AG04450 (cell line): Measurements from ENCODE around the gene CPNE2. TPM values are rescaled to one million over a fixed set of nuclear protein-coding genes. Genes with fewer than 3 reads are reported as not detected.
A peak's percentile ranks its signal among the peaks of the same experiment; 100 is the strongest.

ENCODE experiments used
- CTCF ChIA-PET: fragments of 300-600, 350-600 bp; formaldehyde crosslinking; extraction: SDS; loops from one replicate; lab custom pipeline; 2022; ENCODE audit warnings: antibody characterized with exemption, inconsistent platforms; lab: Charles Lee
- POLR2A ChIA-PET: fragments of 350-600 bp; formaldehyde crosslinking; extraction: SDS; loops from one replicate; lab custom pipeline; 2021; ENCODE audit warnings: antibody characterized with exemption, inconsistent platforms; lab: Yijun Ruan, JAX
- DNase-seq: peaks from one replicate; pipeline ENCODE4 v3.0.0-alpha.2; 2011; ENCODE audit warnings: low read depth, low spot score
- H3K27ac ChIP-seq: one replicate; pipeline ENCODE4 v1.5.1; 2012; ENCODE audit warnings: low read depth, low read length, control low read depth
- H3K27me3 ChIP-seq: one replicate; pipeline ENCODE4 v1.6.0; 2012; ENCODE audit warnings: low read length; ENCODE audit not compliant: control insufficient read depth, insufficient read depth
- H3K4me3 ChIP-seq: 2 replicates; pipeline ENCODE4 v1.5.1; 2011; ENCODE audit warnings: mild to moderate bottlenecking, low read depth, low read length, control low read depth
- H3K9me3 ChIP-seq: 2 replicates; pipeline ENCODE4 v1.5.1; 2012; ENCODE audit warnings: low read length; ENCODE audit not compliant: control insufficient read depth, insufficient read depth
- CTCF ChIP-seq: IDR thresholded peaks from 2 replicates; pipeline ENCODE4 v1.5.1; 2011; ENCODE audit warnings: low read depth, low read length, control low read depth, inconsistent platforms
- polyA plus RNA-seq: library from polyadenylated mRNA; depleted of rRNA; stranded (reverse); fragments of >200 nt; gene quantifications from 2 replicates; pipeline ENCODE4 v1.2.3, GENCODE V29; 2011

Gene CPNE2
- polyA plus RNA-seq, 1 experiment, result 26.2 TPM

- no peak for TF ChIP-seq CTCF
- Histone ChIP-seq H3K27me3 (no peaks in the 10 kb centered on the region), H3K27ac (no peak overlapping the region), H3K9me3 (no peaks in the 10 kb centered on the region; the same call in 1 of the 2 replicates), H3K4me3 (no peak overlapping the region)
- DNase-seq, result no peak
- CTCF ChIA-PET, result interaction anchor here (1.2 to 1.5 kb wide), 2 partner anchors 52 to 61 kb away, joined by 6 to 10 read pairs; partner anchors contain the start of gene CPNE2
- POLR2A ChIA-PET, result no interaction called here
Measured at GRCh38 chr16:57145046-57146021, 53.0 kb downstream of the CPNE2 start.

- Histone ChIP-seq H3K9me3 (no peaks in the 10 kb centered on the region; the same call in 1 of the 2 replicates), H3K4me3 (no peak overlapping the region), H3K27ac (no peak overlapping the region), H3K27me3 (no peaks in the 10 kb centered on the region)
- POLR2A ChIA-PET, result no interaction called here
- no peak for DNase-seq
- CTCF ChIA-PET, result no interaction called here
- TF ChIP-seq CTCF, result no peak
Measured at GRCh38 chr16:57146040-57146647, 53.8 kb downstream of the CPNE2 start.

- Histone ChIP-seq H3K27me3 (no peaks in the 10 kb centered on the region), H3K9me3 (no peaks in the 10 kb centered on the region), H3K4me3 (no peak overlapping the region), H3K27ac (no peak overlapping the region)
- CTCF ChIA-PET, result no interaction called here
- no peak for DNase-seq
- TF ChIP-seq CTCF, result peak; percentile 15; the same call in 1 of the 2 replicates
- POLR2A ChIA-PET, result no interaction called here
Measured at GRCh38 chr16:57146735-57147134, 54.4 kb downstream of the CPNE2 start.

GRCh38 chr16:57147381-57148221 lies 55.2 kb downstream of the CPNE2 start:
- Histone ChIP-seq H3K27ac (no peak overlapping the region), H3K4me3 (no peak overlapping the region), H3K9me3 (no peaks in the 10 kb centered on the region), H3K27me3 (no peaks in the 10 kb centered on the region)
- ChIA-PET CTCF (no interaction called here), POLR2A (interaction anchor here (0.7 kb wide), 1 partner anchor 47 kb away, joined by 3 read pairs; no protein-coding TSS in a partner anchor)
- TF ChIP-seq CTCF, result no peak
- no peak for DNase-seq
